ENCODE results near the gene KLHDC1. TPM values are rescaled to one million over a fixed set of nuclear protein-coding genes. Genes with fewer than 3 reads are reported as not detected.
"Not testable (repeated sequence)": the region's sequence is repeated elsewhere in the genome, so short reads cannot be mapped to it uniquely, and the experiment has no call there.

The KLHDC1 gene
- total RNA-seq, 6 experiments from 2014 or later = 0.97 to 1.6 (median 1.2) TPM

GRCh38 chr14:49733836-49734235 lies 40.9 kb downstream of the KLHDC1 start:
- no peak for TF ChIP-seq CTCF (IDR thresholded peaks at IDR 0.05)
- H3K27me3 Mint-ChIP-seq (ENCODE audit: insufficient read depth) = no peaks in the 10 kb centered on the region
- no peaks in the 10 kb centered on the region for H3K36me3 Mint-ChIP-seq (ENCODE audit: low read depth)
- H3K9me3 Mint-ChIP-seq = no peaks in the 10 kb centered on the region
- H3K27ac Mint-ChIP-seq = no peak overlapping the region
- H3K4me3 Mint-ChIP-seq = no peak overlapping the region
- no peaks in the 10 kb centered on the region for H3K4me1 Mint-ChIP-seq (ENCODE audit: low read depth)
- no peak for DNase-seq

- H3K4me3 Mint-ChIP-seq; H3K36me3 Mint-ChIP-seq (ENCODE audit: low read depth); H3K27me3 Mint-ChIP-seq (ENCODE audit: insufficient read depth); H3K4me1 Mint-ChIP-seq (ENCODE audit: low read depth); H3K27ac Mint-ChIP-seq; DNase-seq; H3K9me3 Mint-ChIP-seq: not testable (repeated sequence)
These were observed 42.7 kb downstream of the KLHDC1 start for GRCh38 chr14:49735669-49736068.

GRCh38 chr14:49745191-49745590 lies 52.3 kb downstream of the KLHDC1 start:
- Mint-ChIP-seq H3K36me3 (ENCODE audit: low read depth) (no peaks in the 10 kb centered on the region), H3K9me3 (no peaks in the 10 kb centered on the region), H3K27ac (no peak overlapping the region), H3K4me3 (no peak overlapping the region), H3K27me3 (ENCODE audit: insufficient read depth) (no peaks in the 10 kb centered on the region), H3K4me1 (ENCODE audit: low read depth) (no peaks in the 10 kb centered on the region)
- TF ChIP-seq CTCF (IDR thresholded peaks at IDR 0.05) = no peak
- DNase-seq = no peak

GRCh38 chr14:49746476-49746875 lies 53.6 kb downstream of the KLHDC1 start:
- not testable (repeated sequence) for H3K4me3 Mint-ChIP-seq; H3K27ac Mint-ChIP-seq; H3K4me1 Mint-ChIP-seq (ENCODE audit: low read depth); H3K36me3 Mint-ChIP-seq (ENCODE audit: low read depth); DNase-seq; H3K27me3 Mint-ChIP-seq (ENCODE audit: insufficient read depth); H3K9me3 Mint-ChIP-seq

- H3K36me3 Mint-ChIP-seq (ENCODE audit: low read depth) = no peaks in the 10 kb centered on the region
- no peaks in the 10 kb centered on the region; the same call in 1 of the 2 replicates for H3K27me3 Mint-ChIP-seq (ENCODE audit: insufficient read depth)
- H3K9me3 Mint-ChIP-seq = no peaks in the 10 kb centered on the region
- no peak for TF ChIP-seq CTCF (IDR thresholded peaks at IDR 0.05)
- DNase-seq = no peak
- H3K27ac Mint-ChIP-seq = no peak overlapping the region
- H3K4me3 Mint-ChIP-seq = no peak overlapping the region
- peaks cover 6% of the 10 kb centered on the region; the same call in 1 of the 2 replicates for H3K4me1 Mint-ChIP-seq (ENCODE audit: low read depth)
These were observed 61.7 kb downstream of the KLHDC1 start for GRCh38 chr14:49754570-49755097.

GRCh38 chr14:49755378-49755777 lies 62.5 kb downstream of the KLHDC1 start:
- Mint-ChIP-seq H3K9me3 (no peaks in the 10 kb centered on the region), H3K4me3 (no peak overlapping the region), H3K27ac (no peak overlapping the region), H3K36me3 (ENCODE audit: low read depth) (no peaks in the 10 kb centered on the region), H3K4me1 (ENCODE audit: low read depth) (peaks cover 6% of the 10 kb centered on the region; the same call in 1 of the 2 replicates), H3K27me3 (ENCODE audit: insufficient read depth) (no peaks in the 10 kb centered on the region; the same call in 1 of the 2 replicates)
- no peak for TF ChIP-seq CTCF (IDR thresholded peaks at IDR 0.05)
- no peak for DNase-seq
